ENCODE results near the gene ODC1. TPM values are rescaled to one million over a fixed set of nuclear protein-coding genes. Genes with fewer than 3 reads are reported as not detected.

Gene ODC1
- total and polyA plus RNA-seq, 2 experiments from 2014 or later = 23.3 to 70.3 TPM

DNA sequence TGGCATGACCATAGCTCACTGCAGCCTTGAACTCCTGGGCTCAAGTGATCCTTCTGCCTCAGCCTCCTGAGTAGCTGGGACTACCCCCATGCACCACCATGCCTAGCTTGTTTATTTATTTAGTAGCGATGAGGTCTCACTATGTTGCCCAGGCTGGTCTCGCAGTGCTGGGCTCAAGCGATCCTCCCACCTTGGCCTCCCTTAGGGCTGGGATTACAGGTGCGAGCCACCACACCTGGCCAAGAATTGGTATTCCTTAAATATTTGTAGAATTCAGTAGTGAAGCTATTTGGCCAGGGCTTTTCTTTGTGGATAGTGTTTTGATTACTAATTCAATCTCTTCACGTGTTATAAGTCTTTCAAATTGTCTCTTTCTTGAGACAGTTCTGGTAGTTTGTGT lies 56.0 kb downstream of the ODC1 start:
- TF ChIP-seq EZH2 (IDR thresholded peaks at IDR 0.05; ENCODE audit: low read depth, unreplicated experiment) (no peak), ZNF331 (CRISPR knock-in tag; IDR thresholded peaks at IDR 0.05; ENCODE audit: low read depth) (no peak), JUNB (IDR thresholded peaks at IDR 0.05; ENCODE audit: unreplicated experiment) (no peak), CREB1 (CRISPR knock-in tag; IDR thresholded peaks at IDR 0.05; ENCODE audit: low read depth) (no peak), EZH2phosphoT487 (IDR thresholded peaks at IDR 0.05; ENCODE audit: unreplicated experiment) (no peak), NANOG (IDR thresholded peaks at IDR 0.05; ENCODE audit: borderline replicate concordance) (no peak), ZNF114 (CRISPR knock-in tag; IDR thresholded peaks at IDR 0.05) (no peak), POLR2AphosphoS5 (IDR thresholded peaks at IDR 0.05; ENCODE audit: low read depth) (no peak), STAT1 (IDR thresholded peaks at IDR 0.05; ENCODE audit: unreplicated experiment) (no peak)
- TF ChIP-seq, protein P1, sequence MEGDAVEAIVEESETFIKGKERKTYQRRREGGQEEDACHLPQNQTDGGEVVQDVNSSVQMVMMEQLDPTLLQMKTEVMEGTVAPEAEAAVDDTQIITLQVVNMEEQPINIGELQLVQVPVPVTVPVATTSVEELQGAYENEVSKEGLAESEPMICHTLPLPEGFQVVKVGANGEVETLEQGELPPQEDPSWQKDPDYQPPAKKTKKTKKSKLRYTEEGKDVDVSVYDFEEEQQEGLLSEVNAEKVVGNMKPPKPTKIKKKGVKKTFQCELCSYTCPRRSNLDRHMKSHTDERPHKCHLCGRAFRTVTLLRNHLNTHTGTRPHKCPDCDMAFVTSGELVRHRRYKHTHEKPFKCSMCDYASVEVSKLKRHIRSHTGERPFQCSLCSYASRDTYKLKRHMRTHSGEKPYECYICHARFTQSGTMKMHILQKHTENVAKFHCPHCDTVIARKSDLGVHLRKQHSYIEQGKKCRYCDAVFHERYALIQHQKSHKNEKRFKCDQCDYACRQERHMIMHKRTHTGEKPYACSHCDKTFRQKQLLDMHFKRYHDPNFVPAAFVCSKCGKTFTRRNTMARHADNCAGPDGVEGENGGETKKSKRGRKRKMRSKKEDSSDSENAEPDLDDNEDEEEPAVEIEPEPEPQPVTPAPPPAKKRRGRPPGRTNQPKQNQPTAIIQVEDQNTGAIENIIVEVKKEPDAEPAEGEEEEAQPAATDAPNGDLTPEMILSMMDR (conservative IDR thresholded peaks at IDR 0.05; ENCODE audit: low read depth in 2 of 2) = no peak
- TF ChIP-seq, protein P2, sequence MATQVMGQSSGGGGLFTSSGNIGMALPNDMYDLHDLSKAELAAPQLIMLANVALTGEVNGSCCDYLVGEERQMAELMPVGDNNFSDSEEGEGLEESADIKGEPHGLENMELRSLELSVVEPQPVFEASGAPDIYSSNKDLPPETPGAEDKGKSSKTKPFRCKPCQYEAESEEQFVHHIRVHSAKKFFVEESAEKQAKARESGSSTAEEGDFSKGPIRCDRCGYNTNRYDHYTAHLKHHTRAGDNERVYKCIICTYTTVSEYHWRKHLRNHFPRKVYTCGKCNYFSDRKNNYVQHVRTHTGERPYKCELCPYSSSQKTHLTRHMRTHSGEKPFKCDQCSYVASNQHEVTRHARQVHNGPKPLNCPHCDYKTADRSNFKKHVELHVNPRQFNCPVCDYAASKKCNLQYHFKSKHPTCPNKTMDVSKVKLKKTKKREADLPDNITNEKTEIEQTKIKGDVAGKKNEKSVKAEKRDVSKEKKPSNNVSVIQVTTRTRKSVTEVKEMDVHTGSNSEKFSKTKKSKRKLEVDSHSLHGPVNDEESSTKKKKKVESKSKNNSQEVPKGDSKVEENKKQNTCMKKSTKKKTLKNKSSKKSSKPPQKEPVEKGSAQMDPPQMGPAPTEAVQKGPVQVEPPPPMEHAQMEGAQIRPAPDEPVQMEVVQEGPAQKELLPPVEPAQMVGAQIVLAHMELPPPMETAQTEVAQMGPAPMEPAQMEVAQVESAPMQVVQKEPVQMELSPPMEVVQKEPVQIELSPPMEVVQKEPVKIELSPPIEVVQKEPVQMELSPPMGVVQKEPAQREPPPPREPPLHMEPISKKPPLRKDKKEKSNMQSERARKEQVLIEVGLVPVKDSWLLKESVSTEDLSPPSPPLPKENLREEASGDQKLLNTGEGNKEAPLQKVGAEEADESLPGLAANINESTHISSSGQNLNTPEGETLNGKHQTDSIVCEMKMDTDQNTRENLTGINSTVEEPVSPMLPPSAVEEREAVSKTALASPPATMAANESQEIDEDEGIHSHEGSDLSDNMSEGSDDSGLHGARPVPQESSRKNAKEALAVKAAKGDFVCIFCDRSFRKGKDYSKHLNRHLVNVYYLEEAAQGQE (IDR thresholded peaks at IDR 0.05; ENCODE audit: unreplicated experiment) = no peak
- TF ChIP-seq, protein P3, sequence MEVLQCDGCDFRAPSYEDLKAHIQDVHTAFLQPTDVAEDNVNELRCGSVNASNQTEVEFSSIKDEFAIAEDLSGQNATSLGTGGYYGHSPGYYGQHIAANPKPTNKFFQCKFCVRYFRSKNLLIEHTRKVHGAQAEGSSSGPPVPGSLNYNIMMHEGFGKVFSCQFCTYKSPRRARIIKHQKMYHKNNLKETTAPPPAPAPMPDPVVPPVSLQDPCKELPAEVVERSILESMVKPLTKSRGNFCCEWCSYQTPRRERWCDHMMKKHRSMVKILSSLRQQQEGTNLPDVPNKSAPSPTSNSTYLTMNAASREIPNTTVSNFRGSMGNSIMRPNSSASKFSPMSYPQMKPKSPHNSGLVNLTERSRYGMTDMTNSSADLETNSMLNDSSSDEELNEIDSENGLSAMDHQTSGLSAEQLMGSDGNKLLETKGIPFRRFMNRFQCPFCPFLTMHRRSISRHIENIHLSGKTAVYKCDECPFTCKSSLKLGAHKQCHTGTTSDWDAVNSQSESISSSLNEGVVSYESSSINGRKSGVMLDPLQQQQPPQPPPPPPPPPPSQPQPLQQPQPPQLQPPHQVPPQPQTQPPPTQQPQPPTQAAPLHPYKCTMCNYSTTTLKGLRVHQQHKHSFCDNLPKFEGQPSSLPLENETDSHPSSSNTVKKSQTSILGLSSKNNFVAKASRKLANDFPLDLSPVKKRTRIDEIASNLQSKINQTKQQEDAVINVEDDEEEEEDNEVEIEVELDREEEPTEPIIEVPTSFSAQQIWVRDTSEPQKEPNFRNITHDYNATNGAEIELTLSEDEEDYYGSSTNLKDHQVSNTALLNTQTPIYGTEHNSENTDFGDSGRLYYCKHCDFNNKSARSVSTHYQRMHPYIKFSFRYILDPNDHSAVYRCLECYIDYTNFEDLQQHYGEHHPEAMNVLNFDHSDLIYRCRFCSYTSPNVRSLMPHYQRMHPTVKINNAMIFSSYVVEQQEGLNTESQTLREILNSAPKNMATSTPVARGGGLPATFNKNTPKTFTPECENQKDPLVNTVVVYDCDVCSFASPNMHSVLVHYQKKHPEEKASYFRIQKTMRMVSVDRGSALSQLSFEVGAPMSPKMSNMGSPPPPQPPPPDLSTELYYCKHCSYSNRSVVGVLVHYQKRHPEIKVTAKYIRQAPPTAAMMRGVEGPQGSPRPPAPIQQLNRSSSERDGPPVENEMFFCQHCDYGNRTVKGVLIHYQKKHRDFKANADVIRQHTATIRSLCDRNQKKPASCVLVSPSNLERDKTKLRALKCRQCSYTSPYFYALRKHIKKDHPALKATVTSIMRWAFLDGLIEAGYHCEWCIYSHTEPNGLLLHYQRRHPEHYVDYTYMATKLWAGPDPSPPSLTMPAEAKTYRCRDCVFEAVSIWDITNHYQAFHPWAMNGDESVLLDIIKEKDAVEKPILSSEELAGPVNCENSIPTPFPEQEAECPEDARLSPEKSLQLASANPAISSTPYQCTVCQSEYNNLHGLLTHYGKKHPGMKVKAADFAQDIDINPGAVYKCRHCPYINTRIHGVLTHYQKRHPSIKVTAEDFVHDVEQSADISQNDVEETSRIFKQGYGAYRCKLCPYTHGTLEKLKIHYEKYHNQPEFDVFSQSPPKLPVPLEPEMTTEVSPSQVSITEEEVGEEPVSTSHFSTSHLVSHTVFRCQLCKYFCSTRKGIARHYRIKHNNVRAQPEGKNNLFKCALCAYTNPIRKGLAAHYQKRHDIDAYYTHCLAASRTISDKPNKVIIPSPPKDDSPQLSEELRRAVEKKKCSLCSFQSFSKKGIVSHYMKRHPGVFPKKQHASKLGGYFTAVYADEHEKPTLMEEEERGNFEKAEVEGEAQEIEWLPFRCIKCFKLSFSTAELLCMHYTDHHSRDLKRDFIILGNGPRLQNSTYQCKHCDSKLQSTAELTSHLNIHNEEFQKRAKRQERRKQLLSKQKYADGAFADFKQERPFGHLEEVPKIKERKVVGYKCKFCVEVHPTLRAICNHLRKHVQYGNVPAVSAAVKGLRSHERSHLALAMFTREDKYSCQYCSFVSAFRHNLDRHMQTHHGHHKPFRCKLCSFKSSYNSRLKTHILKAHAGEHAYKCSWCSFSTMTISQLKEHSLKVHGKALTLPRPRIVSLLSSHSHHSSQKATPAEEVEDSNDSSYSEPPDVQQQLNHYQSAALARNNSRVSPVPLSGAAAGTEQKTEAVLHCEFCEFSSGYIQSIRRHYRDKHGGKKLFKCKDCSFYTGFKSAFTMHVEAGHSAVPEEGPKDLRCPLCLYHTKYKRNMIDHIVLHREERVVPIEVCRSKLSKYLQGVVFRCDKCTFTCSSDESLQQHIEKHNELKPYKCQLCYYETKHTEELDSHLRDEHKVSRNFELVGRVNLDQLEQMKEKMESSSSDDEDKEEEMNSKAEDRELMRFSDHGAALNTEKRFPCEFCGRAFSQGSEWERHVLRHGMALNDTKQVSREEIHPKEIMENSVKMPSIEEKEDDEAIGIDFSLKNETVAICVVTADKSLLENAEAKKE (CRISPR knock-in tag; IDR thresholded peaks at IDR 0.05) = no peak
- TF ChIP-seq, protein P4, sequence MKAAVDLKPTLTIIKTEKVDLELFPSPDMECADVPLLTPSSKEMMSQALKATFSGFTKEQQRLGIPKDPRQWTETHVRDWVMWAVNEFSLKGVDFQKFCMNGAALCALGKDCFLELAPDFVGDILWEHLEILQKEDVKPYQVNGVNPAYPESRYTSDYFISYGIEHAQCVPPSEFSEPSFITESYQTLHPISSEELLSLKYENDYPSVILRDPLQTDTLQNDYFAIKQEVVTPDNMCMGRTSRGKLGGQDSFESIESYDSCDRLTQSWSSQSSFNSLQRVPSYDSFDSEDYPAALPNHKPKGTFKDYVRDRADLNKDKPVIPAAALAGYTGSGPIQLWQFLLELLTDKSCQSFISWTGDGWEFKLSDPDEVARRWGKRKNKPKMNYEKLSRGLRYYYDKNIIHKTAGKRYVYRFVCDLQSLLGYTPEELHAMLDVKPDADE (IDR thresholded peaks at IDR 0.05) = no peak
- Histone ChIP-seq H3K9me2 (ENCODE audit: insufficient read depth) (no peaks in the 10 kb centered on the region), H3K27me3 (ENCODE audit: insufficient read depth) (no peaks in the 10 kb centered on the region), H3F3A (replicated peaks; ENCODE audit: low read depth) (no peaks in the 10 kb centered on the region), H3K4me2 (no peak overlapping the region), H3K36me3 (ENCODE audit: insufficient read depth) (no peaks in the 10 kb centered on the region), H3K4me3 (no peak overlapping the region), H3K79me2 (replicated peaks; ENCODE audit: insufficient read depth) (no peaks in the 10 kb centered on the region), H3K27ac (ENCODE audit: low read depth) (no peak overlapping the region), H3K4me1 (ENCODE audit: insufficient read depth) (peaks cover 12% of the 10 kb centered on the region; the same call in 1 of the 2 replicates), H4K20me1 (replicated peaks; ENCODE audit: insufficient read depth) (no peaks in the 10 kb centered on the region), H2AFZ (no peak overlapping the region)
- Mint-ChIP-seq H3K9me3 (no peaks in the 10 kb centered on the region), H3K27ac (no peak overlapping the region), H3K4me1 (peaks cover 22% of the 10 kb centered on the region), H3K27me3 (ENCODE audit: insufficient read depth, low read depth, poor library complexity) (peaks cover 7% of the 10 kb centered on the region), H3K36me3 (ENCODE audit: low read depth) (no peaks in the 10 kb centered on the region; the same call in 2 of the 3 replicates), H3K4me3 (no peak overlapping the region; the same call in 2 of the 3 replicates)
- DNase-seq (ENCODE audit: low spot score) = no peak
- no peak for ATAC-seq
